GM19328 (cell line): ENCODE results near the gene TBCK.
"Not testable (repeated sequence)": the region's sequence is repeated elsewhere in the genome, so short reads cannot be mapped to it uniquely, and the experiment has no call there.

Source experiments
- ATAC-seq: cut with Tn5 transposase; IDR thresholded peaks from one replicate; pipeline ENCODE4 v1.9.1; 2021; ENCODE audit warnings: mild to moderate bottlenecking, moderate library complexity; ENCODE audit not compliant: unreplicated experiment

The TBCK gene

GRCh38 chr4:106238820-106239420 is 77.1 kb downstream of the TBCK start:
- ATAC-seq = peak; percentile 69

DNA sequence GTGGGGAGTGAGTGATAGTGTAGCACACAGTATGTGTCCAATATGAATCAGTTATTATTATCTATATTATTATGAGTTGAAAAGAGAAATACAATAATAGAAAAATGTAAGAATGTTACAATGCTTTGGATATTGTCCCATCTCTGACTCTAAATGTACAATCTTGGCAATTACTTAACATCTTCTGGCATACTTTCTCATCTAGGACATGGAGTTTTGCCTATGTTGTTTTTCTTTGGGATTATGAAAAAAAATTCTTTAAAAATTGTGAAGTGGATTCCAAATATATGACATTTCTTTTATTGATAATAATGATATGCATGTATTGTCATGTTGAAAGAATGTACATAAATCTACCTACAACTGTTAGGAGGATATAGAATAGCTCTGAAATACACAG is 84.1 kb downstream of the TBCK start:
- ATAC-seq = no peak

- ATAC-seq = no peak
Measured at GRCh38 chr4:106222548-106222947, 93.5 kb downstream of the TBCK start.

GRCh38 chr4:106213291-106213690 is 102.7 kb downstream of the TBCK start:
- not testable (repeated sequence) for ATAC-seq

DNA sequence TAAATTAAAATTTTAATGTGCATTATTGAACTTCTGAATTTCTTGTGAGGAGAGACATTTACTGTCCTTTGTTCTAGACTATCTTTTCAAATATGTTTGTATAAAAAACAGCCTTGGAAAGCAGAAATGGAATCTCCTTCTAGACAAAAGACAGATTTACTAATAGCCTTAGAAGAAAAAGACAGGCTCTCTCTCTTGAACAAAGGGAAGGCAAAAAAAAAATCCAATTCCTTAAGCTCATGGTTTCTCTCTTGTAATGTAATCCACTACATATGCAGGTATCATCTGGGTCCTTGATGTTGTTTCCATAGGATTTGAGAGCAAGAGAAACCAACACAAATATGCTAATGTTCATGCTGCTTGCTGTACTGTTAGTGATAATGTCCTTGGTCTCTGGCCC is 106.0 kb downstream of the TBCK start:
- no peak for ATAC-seq

- ATAC-seq = no peak
Measured at GRCh38 chr4:106208481-106209460, 107.2 kb downstream of the TBCK start.

- no peak for ATAC-seq
Measured at GRCh38 chr4:106201373-106201772, 114.6 kb downstream of the TBCK start.

DNA sequence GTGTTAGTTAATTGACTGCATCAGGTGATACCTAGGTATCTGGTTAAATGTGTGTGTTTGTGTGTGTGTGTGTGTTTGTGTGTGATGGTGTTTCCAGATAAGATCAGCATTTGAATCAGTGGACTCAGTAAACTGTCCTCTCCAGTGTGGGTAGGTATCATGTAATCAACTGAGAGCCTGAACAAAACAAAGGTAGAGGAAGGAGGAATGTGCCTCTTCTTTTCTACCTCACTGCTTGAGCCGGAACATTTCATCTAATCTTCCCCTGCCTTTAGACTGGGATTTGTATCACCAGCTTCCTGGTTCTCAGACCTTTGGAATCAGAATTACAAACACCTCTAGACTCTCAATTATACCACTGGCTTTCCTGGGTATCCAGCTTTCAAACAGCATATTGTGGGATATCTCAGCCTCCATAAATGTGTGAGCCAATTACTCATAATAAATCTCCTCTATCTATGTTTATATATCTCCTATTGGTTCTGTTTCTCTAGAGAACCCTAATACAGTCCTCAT is 120.5 kb downstream of the TBCK start:
- ATAC-seq = no peak

DNA sequence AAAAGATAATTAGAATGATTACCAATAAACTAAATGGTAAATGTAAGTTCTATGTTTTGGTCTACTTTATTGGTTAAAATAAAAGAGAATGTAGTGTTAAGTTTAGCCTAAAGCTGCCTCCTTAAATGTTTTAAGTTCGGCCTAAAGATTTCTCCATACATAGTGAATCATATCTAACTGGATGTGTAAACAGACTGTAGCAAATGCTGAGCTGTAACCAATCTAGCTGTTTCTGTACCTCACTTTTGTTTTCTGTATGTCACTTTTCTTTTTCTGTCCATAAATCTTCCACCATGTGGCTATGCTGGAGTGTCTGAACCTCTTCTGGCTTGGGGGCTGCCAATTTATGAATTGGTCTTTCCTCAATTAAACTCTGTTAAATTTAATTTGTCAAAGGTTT is 121.2 kb downstream of the TBCK start:
- ATAC-seq = no peak

- no peak for ATAC-seq
Measured at GRCh38 chr4:106192131-106192530, 123.9 kb downstream of the TBCK start.

GRCh38 chr4:106186201-106186600 is 129.8 kb downstream of the TBCK start:
- no peak for ATAC-seq

DNA sequence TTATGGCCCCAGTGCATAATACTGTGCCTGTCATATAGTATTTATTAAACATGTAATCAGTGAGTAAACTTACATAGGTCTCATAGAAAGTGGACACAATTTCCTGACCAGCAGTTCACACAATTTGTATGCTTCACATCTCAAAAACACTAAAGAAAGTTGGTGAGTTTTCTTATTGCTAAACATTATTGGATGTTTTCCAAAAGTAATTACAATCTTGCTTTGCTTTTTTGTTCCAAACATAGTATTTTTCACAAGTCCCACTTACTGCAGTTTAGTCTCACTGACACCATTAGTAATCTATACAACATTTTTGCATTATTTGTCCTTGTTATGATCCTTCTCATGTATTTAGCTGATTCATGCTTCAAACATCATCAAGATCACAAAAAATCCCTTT is 132.5 kb downstream of the TBCK start:
- ATAC-seq = no peak

GRCh38 chr4:106172861-106173260 is 143.1 kb downstream of the TBCK start:
- no peak for ATAC-seq

- no peak for ATAC-seq
Measured at GRCh38 chr4:106165351-106166010, 150.5 kb downstream of the TBCK start.

GRCh38 chr4:106162278-106162677 is 153.7 kb downstream of the TBCK start:
- no peak for ATAC-seq

DNA sequence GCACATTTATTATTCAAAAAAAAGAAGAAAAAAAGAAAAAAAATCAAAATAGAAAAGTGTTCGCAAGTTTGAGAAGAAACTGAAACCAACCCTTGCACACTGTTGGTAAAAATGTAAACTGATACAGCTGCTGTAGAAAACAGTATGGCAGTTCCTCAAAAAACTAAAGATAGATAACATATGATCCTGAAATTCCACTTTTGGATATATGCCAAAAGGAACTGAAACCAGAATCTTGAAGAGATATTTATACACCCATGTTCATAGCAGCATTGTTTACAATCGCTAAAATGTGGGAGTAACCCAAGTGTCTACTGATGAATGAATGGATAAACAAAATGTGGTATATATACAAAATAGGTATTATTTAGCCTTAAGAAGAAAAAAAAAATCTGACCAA is 155.4 kb downstream of the TBCK start:
- no peak for ATAC-seq

DNA sequence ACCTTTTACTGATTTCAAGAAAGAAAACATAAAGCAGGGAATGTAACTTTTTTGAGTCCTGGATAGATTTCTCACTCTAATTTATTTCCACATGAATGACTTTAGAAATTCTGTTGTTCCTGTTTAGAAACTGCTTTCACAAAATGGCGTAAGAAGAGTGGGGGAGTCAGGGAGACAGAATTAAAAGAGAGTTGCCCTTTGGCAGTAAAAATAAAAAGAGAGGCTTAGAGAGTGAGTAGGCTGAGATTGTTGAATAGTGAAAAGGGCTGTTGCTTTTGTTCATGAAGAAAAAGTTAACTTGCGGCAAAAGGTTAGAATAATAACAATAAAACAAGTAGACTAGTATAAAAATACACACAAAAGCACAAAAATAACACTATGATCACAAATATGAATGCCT is 166.1 kb downstream of the TBCK start:
- ATAC-seq = no peak

DNA sequence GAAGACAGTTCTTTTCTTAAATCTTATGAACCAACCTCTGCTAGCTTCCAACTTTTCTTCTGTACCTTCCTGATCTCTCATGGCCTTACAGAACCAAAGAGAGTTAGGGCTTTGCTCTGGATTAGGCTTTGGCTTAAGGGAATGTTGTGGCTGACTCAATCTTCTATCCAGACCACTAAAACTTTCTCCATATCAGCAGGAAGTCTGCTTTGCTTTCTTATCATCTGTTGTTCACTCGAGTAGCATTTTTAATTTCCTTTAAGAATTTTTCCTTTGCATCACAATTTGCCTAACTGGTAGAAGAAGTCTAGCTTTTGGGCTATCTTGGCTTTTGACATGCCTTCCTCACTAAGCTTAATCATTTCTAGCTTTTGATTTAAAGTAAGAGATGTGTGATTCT is 167.0 kb downstream of the TBCK start:
- no peak for ATAC-seq

DNA sequence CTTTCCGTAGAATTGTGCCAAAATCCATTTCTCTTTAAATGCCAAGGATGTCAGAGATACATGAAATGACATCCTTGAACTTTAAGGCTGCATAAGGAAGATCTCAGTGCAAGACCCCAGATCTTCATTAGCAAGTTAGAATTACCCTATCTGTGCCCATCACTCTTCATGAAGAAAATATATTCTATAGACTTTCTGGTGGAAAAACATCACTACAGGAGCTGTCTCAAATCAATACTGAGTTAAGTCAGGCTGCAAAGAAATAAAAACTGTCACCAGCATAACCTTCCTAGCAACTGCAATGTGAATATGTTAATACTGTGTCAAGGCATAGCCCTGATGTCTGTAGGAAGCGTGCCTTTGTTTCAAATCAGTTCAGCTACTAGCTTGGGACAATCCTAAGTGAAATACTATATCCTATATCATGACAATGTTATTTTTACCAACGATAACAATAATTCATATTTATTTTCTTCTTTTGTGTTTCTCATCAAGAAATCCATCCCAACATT is 173.3 kb downstream of the TBCK start:
- ATAC-seq = no peak

DNA sequence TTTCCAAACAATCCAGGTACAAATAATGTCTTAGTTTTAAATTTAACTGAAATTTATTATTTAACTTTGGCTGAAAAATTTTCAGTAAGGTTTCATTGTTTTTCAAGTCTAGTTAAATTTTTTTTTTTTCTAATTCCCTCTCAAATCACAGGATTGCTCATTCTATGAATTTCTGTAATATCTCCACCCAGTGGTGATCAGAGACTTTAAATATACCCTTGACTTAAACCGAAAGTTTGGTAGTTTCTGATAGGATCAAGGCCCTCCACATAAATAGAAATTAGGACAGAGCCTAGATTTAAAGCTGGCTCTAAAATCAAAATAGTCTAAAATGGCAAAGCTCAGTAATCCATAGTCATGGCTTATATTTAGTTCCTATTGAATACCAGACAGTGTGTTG is 175.4 kb downstream of the TBCK start:
- no peak for ATAC-seq

DNA sequence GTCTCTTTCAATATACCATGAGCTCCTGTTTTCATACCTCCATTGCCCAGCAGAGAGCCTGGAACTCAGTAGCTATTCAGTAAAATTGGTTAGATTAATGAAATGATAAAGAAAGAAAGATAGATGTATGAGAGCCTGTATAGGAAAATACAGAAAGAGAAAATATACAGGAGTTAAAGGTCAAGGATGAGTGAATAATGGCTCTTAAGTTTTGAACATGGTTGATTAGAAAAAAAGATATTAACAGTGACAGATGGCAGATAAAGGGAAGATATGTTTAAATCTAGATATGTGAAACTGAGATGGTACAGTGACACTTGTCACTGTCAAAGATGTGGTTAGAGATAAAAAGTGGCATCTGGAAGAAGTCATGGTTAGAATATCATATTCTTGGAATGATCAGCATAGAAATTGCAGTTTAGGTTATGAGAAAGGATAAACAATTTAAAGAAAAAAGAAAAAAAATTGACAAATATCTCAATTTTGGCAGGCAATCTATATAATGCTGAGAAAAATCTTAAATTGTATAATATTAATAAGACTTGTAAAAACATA is 179.2 kb downstream of the TBCK start:
- no peak for ATAC-seq
